Lung microvascular endothelial cell (primary cell): ENCODE measurements around the gene FAM200A. TPM values are rescaled to one million over a fixed set of nuclear protein-coding genes. Genes with fewer than 3 reads are reported as not detected.
"Not testable (repeated sequence)": the region's sequence is repeated elsewhere in the genome, so short reads cannot be mapped to it uniquely, and the experiment has no call there.

Experiments used
- DNase-seq, 2 donors: peaks; one replicate each; pipeline versions ENCODE4 v3.0.0 to v3.0.0-alpha.2; 2010; ENCODE audit warnings: low read depth in 2 of 2
- total RNA-seq: library from RNA; depleted of rRNA; stranded (reverse); fragments of >200 nt; gene quantifications from 2 replicates; pipeline ENCODE4 v1.2.1, GENCODE V29; 2014

The FAM200A gene
- total RNA-seq = 3.3 and 3.8 TPM in 2 replicates

GRCh38 chr7:99551767-99552463 lies at the start of gene FAM200A:
Gene FAM200A, minus strand, starts transcription at chr7:99552114. Its CDS starts 3,707 bp downstream, at chr7:99548407.
- peak; percentile 94 to 95 for DNase-seq

- no peak for DNase-seq
Observed at GRCh38 chr7:99599836-99600235, 47.9 kb upstream of the FAM200A start.

- no peak for DNase-seq
Observed at GRCh38 chr7:99597762-99598501, 46.0 kb upstream of the FAM200A start, which contains the start of gene TMEM225B. Gene TMEM225B, plus strand, starts transcription at chr7:99598267. Its CDS starts 6,122 bp downstream, at chr7:99604389.

GRCh38 chr7:99596408-99596955 lies 44.6 kb upstream of the FAM200A start:
- DNase-seq = no peak

GRCh38 chr7:99594948-99595745 lies 43.2 kb upstream of the FAM200A start:
- no peak for DNase-seq

- DNase-seq = no peak
Observed at GRCh38 chr7:99588868-99589267, 37.0 kb upstream of the FAM200A start.

- not testable (repeated sequence) for DNase-seq
Observed at GRCh38 chr7:99580778-99581332, 28.9 kb upstream of the FAM200A start.

- DNase-seq = peak; percentile 47 to 49
Observed at GRCh38 chr7:99579956-99580777, 28.3 kb upstream of the FAM200A start.

- DNase-seq = no peak
Observed at GRCh38 chr7:99579281-99579955, 27.5 kb upstream of the FAM200A start.

GRCh38 chr7:99576251-99576650 lies 24.3 kb upstream of the FAM200A start:
- no peak for DNase-seq

GRCh38 chr7:99573257-99573656 lies 21.3 kb upstream of the FAM200A start:
- no peak for DNase-seq

- DNase-seq = peak; percentile 14 to 51
Observed at GRCh38 chr7:99571768-99572167, 19.9 kb upstream of the FAM200A start.

- not testable (repeated sequence) for DNase-seq
Observed at GRCh38 chr7:99568770-99569169, 16.9 kb upstream of the FAM200A start.

GRCh38 chr7:99563650-99564049 lies 11.7 kb upstream of the FAM200A start:
- DNase-seq = peak in 1 of 2 donors; percentile 55

- DNase-seq = peak in 1 of 2 donors; percentile 95
Observed at GRCh38 chr7:99562832-99563231, 10.9 kb upstream of the FAM200A start.

- no peak for DNase-seq
Observed at GRCh38 chr7:99562114-99562784, 10.3 kb upstream of the FAM200A start.

GRCh38 chr7:99561737-99562051 lies 9.8 kb upstream of the FAM200A start:
- no peak for DNase-seq

GRCh38 chr7:99560834-99561736 lies 9.2 kb upstream of the FAM200A start:
- DNase-seq = no peak
